CD4-positive, CD25-positive, alpha-beta regulatory T cell (primary cell): ENCODE data around the gene NCKAP5. TPM values are rescaled to one million over a fixed set of nuclear protein-coding genes. Genes with fewer than 3 reads are reported as not detected.

Experiments used
- ATAC-seq, 2 donors: fragments of 150-1000 bp; cut with Tn5 transposase; one replicate each; pipeline ENCODE4 v1.10.0; 2021; ENCODE audit warnings: low read depth in 2 of 2, moderate number of reproducible peaks in 2 of 2, moderate library complexity in 1 of 2
- DNase-seq, 3 donors: peaks; one replicate each; pipeline versions ENCODE4 v3.0.0 to v3.0.0-alpha.2; 2012 to 2022; ENCODE audit warnings: mixed read lengths in 1 of 3
- H3K27ac ChIP-seq: one replicate; pipeline ENCODE4 v1.7.0; 2013; ENCODE audit warnings: mild to moderate bottlenecking, low read length; ENCODE audit not compliant: insufficient read depth, poor library complexity, severe bottlenecking
- H3K27me3 ChIP-seq: one replicate; pipeline ENCODE4 v1.7.0; 2013; ENCODE audit warnings: low read length; ENCODE audit not compliant: control insufficient read depth, insufficient read depth
- H3K36me3 ChIP-seq: one replicate; pipeline ENCODE4 v1.7.0; 2013; ENCODE audit warnings: mild to moderate bottlenecking, low read length, moderate library complexity; ENCODE audit not compliant: control insufficient read depth, insufficient read depth
- H3K4me1 ChIP-seq: 2 replicates; pipeline ENCODE4 v1.7.0; 2013; ENCODE audit warnings: mild to moderate bottlenecking, low read length; ENCODE audit not compliant: insufficient read depth, control insufficient read depth, poor library complexity, severe bottlenecking
- H3K4me3 ChIP-seq: one replicate; pipeline ENCODE4 v1.7.0; 2013; ENCODE audit warnings: low read depth, mild to moderate bottlenecking, low read length, moderate library complexity
- H3K9me3 ChIP-seq, 2 experiments: 1 replicate in 1 of 2; 2 replicates in 1 of 2; pipeline ENCODE4 v1.7.0; 2013; ENCODE audit warnings: low read length in 2 of 2, mild to moderate bottlenecking in 1 of 2, moderate library complexity in 1 of 2; ENCODE audit not compliant: control insufficient read depth in 2 of 2
- H3K27ac Mint-ChIP-seq, 3 donors: one replicate each; pipeline ENCODE4 v1.8.0; 2020 to 2022; ENCODE audit warnings: mild to moderate bottlenecking in 3 of 3, mixed read lengths in 3 of 3, moderate library complexity in 2 of 3
- H3K27me3 Mint-ChIP-seq: one replicate; pipeline ENCODE4 v1.8.0; 2022; ENCODE audit warnings: mild to moderate bottlenecking, mixed read lengths
- H3K36me3 Mint-ChIP-seq: one replicate; pipeline ENCODE4 v1.8.0; 2020; ENCODE audit warnings: mixed read lengths
- H3K4me1 Mint-ChIP-seq, 4 donors: one replicate each; pipeline ENCODE4 v1.8.0; 2020 to 2022; ENCODE audit warnings: mixed read lengths in 4 of 4, mild to moderate bottlenecking in 1 of 4
- H3K4me3 Mint-ChIP-seq, 4 donors: one replicate each; pipeline ENCODE4 v1.8.0; 2020 to 2022; ENCODE audit warnings: mild to moderate bottlenecking in 4 of 4, mixed read lengths in 4 of 4, moderate library complexity in 3 of 4
- H3K9me3 Mint-ChIP-seq, 7 donors: one replicate each; pipeline ENCODE4 v1.8.0; 2020 to 2022; ENCODE audit warnings: mixed read lengths in 7 of 7, mild to moderate bottlenecking in 3 of 7, moderate library complexity in 2 of 7
- polyA plus RNA-seq, 4 donors: library from polyadenylated mRNA; unstranded; fragments of 300-500 nt; fragmentation: Illumina TruSeq; gene quantifications; one replicate each; pipeline ENCODE4 v1.2.3, GENCODE V29; 2021
- total RNA-seq: library from RNA; stranded (reverse); gene quantifications from one replicate; pipeline ENCODE4 v1.2.3, GENCODE V29; 2022

The NCKAP5 gene
- total and polyA plus RNA-seq, 5 donors from 2014 or later, result not detected

- ATAC-seq (no peak), DNase-seq (no peak)
- no peak overlapping the region for H3K27ac Mint-ChIP-seq
- no peak overlapping the region for H3K4me3 Mint-ChIP-seq
- H3K27ac ChIP-seq, result no peak overlapping the region
- H3K9me3 ChIP-seq, result no peaks in the 10 kb centered on the region
- no peaks in the 10 kb centered on the region for H3K4me1 ChIP-seq
- H3K27me3 Mint-ChIP-seq, result no peaks in the 10 kb centered on the region
- no peak overlapping the region for H3K4me3 ChIP-seq
- H3K27me3 ChIP-seq, result no peaks in the 10 kb centered on the region
- H3K4me1 Mint-ChIP-seq, result no peaks in the 10 kb centered on the region
- no peaks in the 10 kb centered on the region for H3K36me3 ChIP-seq
- H3K9me3 Mint-ChIP-seq, result peaks cover 0 to 12% (median 3%) of the 10 kb centered on the region in 7 donors
- peaks cover 3% of the 10 kb centered on the region for H3K36me3 Mint-ChIP-seq
Measured at GRCh38 chr2:132881546-132881945, 686.7 kb downstream of the NCKAP5 start.

- no peaks in the 10 kb centered on the region for H3K4me1 Mint-ChIP-seq
- Histone ChIP-seq H3K9me3 (no peaks in the 10 kb centered on the region), H3K4me1 (no peaks in the 10 kb centered on the region), H3K27me3 (no peaks in the 10 kb centered on the region), H3K4me3 (no peak overlapping the region), H3K36me3 (no peaks in the 10 kb centered on the region), H3K27ac (no peak overlapping the region)
- H3K27me3 Mint-ChIP-seq, result peaks cover 4% of the 10 kb centered on the region
- no peak overlapping the region for H3K4me3 Mint-ChIP-seq
- H3K36me3 Mint-ChIP-seq, result peaks cover 3% of the 10 kb centered on the region
- H3K27ac Mint-ChIP-seq, result no peak overlapping the region
- H3K9me3 Mint-ChIP-seq, result peaks cover 0 to 6% (median 2%) of the 10 kb centered on the region in 7 donors
- DNase-seq (no peak), ATAC-seq (no peak)
Measured at GRCh38 chr2:132877923-132878322, 690.3 kb downstream of the NCKAP5 start.

- Histone ChIP-seq H3K9me3 (no peaks in the 10 kb centered on the region), H3K4me3 (no peak overlapping the region), H3K27ac (no peak overlapping the region), H3K4me1 (no peaks in the 10 kb centered on the region), H3K36me3 (no peaks in the 10 kb centered on the region), H3K27me3 (no peaks in the 10 kb centered on the region)
- Mint-ChIP-seq H3K4me1 (no peaks in the 10 kb centered on the region), H3K9me3 (peaks cover 0 to 8% (median 2%) of the 10 kb centered on the region in 7 donors), H3K36me3 (peaks cover 3% of the 10 kb centered on the region), H3K4me3 (no peak overlapping the region), H3K27ac (no peak overlapping the region), H3K27me3 (peaks cover 4% of the 10 kb centered on the region)
- DNase-seq (no peak), ATAC-seq (no peak)
Measured at GRCh38 chr2:132876745-132877391, 691.4 kb downstream of the NCKAP5 start.

GRCh38 chr2:132875193-132875592 is 693.1 kb downstream of the NCKAP5 start:
- Mint-ChIP-seq H3K27me3 (peaks cover 4% of the 10 kb centered on the region), H3K4me3 (no peak overlapping the region), H3K9me3 (peaks cover 0 to 7% (median 3%) of the 10 kb centered on the region in 7 donors), H3K36me3 (no peaks in the 10 kb centered on the region), H3K27ac (no peak overlapping the region), H3K4me1 (no peaks in the 10 kb centered on the region)
- H3K4me3 ChIP-seq, result no peak overlapping the region
- DNase-seq (no peak), ATAC-seq (no peak)
- H3K27me3 ChIP-seq, result no peaks in the 10 kb centered on the region
- H3K27ac ChIP-seq, result no peak overlapping the region
- H3K4me1 ChIP-seq, result no peaks in the 10 kb centered on the region
- no peaks in the 10 kb centered on the region for H3K36me3 ChIP-seq
- no peaks in the 10 kb centered on the region for H3K9me3 ChIP-seq

- no peaks in the 10 kb centered on the region for H3K4me1 Mint-ChIP-seq
- no peaks in the 10 kb centered on the region for H3K4me1 ChIP-seq
- peaks cover 0 to 7% (median 2%) of the 10 kb centered on the region in 7 donors for H3K9me3 Mint-ChIP-seq
- H3K27me3 Mint-ChIP-seq, result peaks cover 4% of the 10 kb centered on the region
- no peak overlapping the region for H3K4me3 Mint-ChIP-seq
- no peaks in the 10 kb centered on the region for H3K36me3 ChIP-seq
- no peaks in the 10 kb centered on the region for H3K9me3 ChIP-seq
- H3K4me3 ChIP-seq, result no peak overlapping the region
- no peaks in the 10 kb centered on the region for H3K27me3 ChIP-seq
- DNase-seq (no peak), ATAC-seq (no peak)
- no peak overlapping the region for H3K27ac ChIP-seq
- no peak overlapping the region for H3K27ac Mint-ChIP-seq
- no peaks in the 10 kb centered on the region for H3K36me3 Mint-ChIP-seq
Measured at GRCh38 chr2:132873738-132874137, 694.5 kb downstream of the NCKAP5 start.

GRCh38 chr2:132871831-132872230 is 696.4 kb downstream of the NCKAP5 start:
- no peak overlapping the region for H3K4me3 Mint-ChIP-seq
- H3K27me3 Mint-ChIP-seq, result peaks cover 4% of the 10 kb centered on the region
- ATAC-seq (no peak), DNase-seq (no peak)
- Histone ChIP-seq H3K4me1 (no peaks in the 10 kb centered on the region), H3K4me3 (no peak overlapping the region), H3K36me3 (no peaks in the 10 kb centered on the region), H3K27me3 (no peaks in the 10 kb centered on the region), H3K9me3 (no peaks in the 10 kb centered on the region), H3K27ac (no peak overlapping the region)
- H3K4me1 Mint-ChIP-seq, result no peaks in the 10 kb centered on the region
- no peaks in the 10 kb centered on the region for H3K36me3 Mint-ChIP-seq
- peaks cover 0 to 3% (median 1%) of the 10 kb centered on the region in 7 donors for H3K9me3 Mint-ChIP-seq
- no peak overlapping the region for H3K27ac Mint-ChIP-seq

GRCh38 chr2:132863961-132864360 is 704.3 kb downstream of the NCKAP5 start:
- no peaks in the 10 kb centered on the region for H3K4me1 Mint-ChIP-seq
- Histone ChIP-seq H3K36me3 (no peaks in the 10 kb centered on the region), H3K27ac (no peak overlapping the region), H3K9me3 (no peaks in the 10 kb centered on the region), H3K4me3 (no peak overlapping the region), H3K4me1 (no peaks in the 10 kb centered on the region), H3K27me3 (no peaks in the 10 kb centered on the region)
- no peaks in the 10 kb centered on the region for H3K27me3 Mint-ChIP-seq
- no peak overlapping the region for H3K27ac Mint-ChIP-seq
- H3K4me3 Mint-ChIP-seq, result no peak overlapping the region
- no peaks in the 10 kb centered on the region for H3K36me3 Mint-ChIP-seq
- ATAC-seq, result no peak
- H3K9me3 Mint-ChIP-seq, result peaks cover 0 to 3% (median 0%) of the 10 kb centered on the region in 7 donors
- no peak for DNase-seq

- no peak overlapping the region for H3K27ac Mint-ChIP-seq
Measured at GRCh38 chr2:132860220-132860619, 708.0 kb downstream of the NCKAP5 start.

More at GRCh38 chr2:132860220-132860619, 708.0 kb downstream of the NCKAP5 start:
- Histone ChIP-seq H3K4me3 (no peak overlapping the region), H3K36me3 (no peaks in the 10 kb centered on the region), H3K27ac (no peak overlapping the region), H3K27me3 (no peaks in the 10 kb centered on the region), H3K9me3 (no peaks in the 10 kb centered on the region), H3K4me1 (no peaks in the 10 kb centered on the region)
- DNase-seq, result no peak
- Mint-ChIP-seq H3K27me3 (no peaks in the 10 kb centered on the region), H3K4me3 (no peak overlapping the region), H3K4me1 (no peaks in the 10 kb centered on the region), H3K36me3 (no peaks in the 10 kb centered on the region), H3K9me3 (peaks cover 0 to 6% (median 0%) of the 10 kb centered on the region in 7 donors)
- ATAC-seq, result no peak
